Spleen (tissue), 11 donors: Measurements from ENCODE around the gene PPP1R16B. TPM values are rescaled to one million over a fixed set of nuclear protein-coding genes. Genes with fewer than 3 reads are reported as not detected.
A peak's percentile ranks its signal among the peaks of the same experiment; 100 is the strongest.

Experiments used
- DNase-seq: peaks from one replicate; pipeline ENCODE4 v3.0.0-alpha.2; 2020
- H3K27ac ChIP-seq, 8 donors: fragments of 200-600 bp; sonication (generic) in 7 of 8; 1 replicate in 4 of 8; 2 replicates in 4 of 8; pipeline versions ENCODE4 v1.5.0 to v1.8.0; 2016 to 2021; ENCODE audit warnings: inconsistent platforms in 4 of 8, mild to moderate bottlenecking in 4 of 8, moderate library complexity in 1 of 8
- H3K27me3 ChIP-seq, 7 donors: fragments of 200-600 bp; sonication (generic) in 6 of 7; replicated peaks in 1 of 7; 1 replicate in 4 of 7; 2 replicates in 3 of 7; pipeline versions ENCODE4 v1.5.0 to v1.8.0; 2016 to 2021; ENCODE audit warnings: inconsistent platforms in 3 of 7, mild to moderate bottlenecking in 1 of 7
- H3K36me3 ChIP-seq, 6 donors: fragments of 200-600 bp; sonication (generic) in 5 of 6; 1 replicate in 4 of 6; 2 replicates in 2 of 6; pipeline versions ENCODE4 v1.5.0 to v1.8.0; 2016 to 2021; ENCODE audit warnings: inconsistent platforms in 2 of 6
- H3K4me1 ChIP-seq, 6 donors: fragments of 200-600 bp; sonication (generic) in 5 of 6; 1 replicate in 3 of 6; 2 replicates in 3 of 6; pipeline versions ENCODE4 v1.5.0 to v1.8.0; 2016 to 2021; ENCODE audit warnings: inconsistent platforms in 3 of 6
- H3K4me3 ChIP-seq, 8 donors: fragments of 200-600 bp; sonication (generic) in 7 of 8; 1 replicate in 4 of 8; 2 replicates in 4 of 8; pipeline versions ENCODE4 v1.5.0 to v1.8.0; 2016 to 2021; ENCODE audit warnings: inconsistent platforms in 4 of 8, mild to moderate bottlenecking in 4 of 8, moderate library complexity in 2 of 8
- H3K9me3 ChIP-seq, 8 donors: fragments of 200-600 bp; sonication (generic) in 7 of 8; 1 replicate in 4 of 8; 2 replicates in 4 of 8; pipeline versions ENCODE4 v1.5.0 to v1.8.0; 2016 to 2021; ENCODE audit warnings: inconsistent platforms in 4 of 8
- POLR2A ChIP-seq, 3 donors: fragments of 450-650 bp; IDR thresholded peaks; one replicate each; pipeline ENCODE4 v1.5.1; 2017; ENCODE audit warnings: antibody characterized with exemption in 3 of 3, mild to moderate bottlenecking in 1 of 3
- POLR2AphosphoS5 ChIP-seq, 3 donors: sonication (generic); formaldehyde crosslinking; IDR thresholded peaks; one replicate each; pipeline ENCODE4 v1.5.1; 2017; ENCODE audit warnings: antibody characterized with exemption in 3 of 3
- WGBS, 5 donors: extraction: QIAGEN DNeasy Blood & Tissue Kit in 3 of 5; methylation state at CpG; one replicate each; pipeline versions ENCODE4 v1.1.5 to v1.1.7; 2013 to 2018; 5-methylcytosine and 5-hydroxymethylcytosine counted together
- intact Hi-C: fragments of 100-400 bp; cut with DNase I; formaldehyde crosslinking; loops from one replicate; pipeline ENCODE4 v1.15.0; 2023; ENCODE audit warnings: low total_unique reads
- polyA plus RNA-seq, 3 donors: library from polyadenylated mRNA; stranded (reverse); fragments of 200-250 nt; gene quantifications; one replicate each; pipeline ENCODE4 v1.2.1, GENCODE V29; 2013
- total RNA-seq, 7 donors: library from RNA; depleted of rRNA in 3 of 7; stranded (reverse); fragments of >200 nt in 3 of 7; fragmentation: NEBNext Ultra II Directional in 4 of 7; extraction: Animal tissue kit (Norgen Biotek cat#: 25700) in 4 of 7; gene quantifications; one replicate each; pipeline versions ENCODE4 v1.1.0 to v1.2.1, GENCODE V29; 2016 to 2021
- TF ChIP-seq, protein P1 (sequence below), 11 experiments: fragments of 200-600 bp in 7 of 11; fragments of 450-650 bp in 4 of 11; sonication (generic) in 4 of 11; IDR thresholded peaks in 8 of 11; conservative IDR thresholded peaks in 3 of 11; 1 replicate in 7 of 11; 2 replicates in 4 of 11; pipeline versions ENCODE4 v1.4.0 to v1.8.0; 2016 to 2021; ENCODE audit warnings: antibody characterized with exemption in 11 of 11, inconsistent platforms in 4 of 11, mild to moderate bottlenecking in 1 of 11
- donor health status: healthy with polysubstance abuse.
- donor health status: DM: no; HTN: no; CAD: no; lungs with moderate emphysema.
- donor health status: DM: no; HTN: no; CAD: no.
- donor health status: Bipolar disorder and iron deficiency.
- donor health status: healthy.
- donor health status: DM: no; HTN: no; CAD: no.
- donor health status: DM: yes; HTN: yes; CAD: no.

Gene PPP1R16B
- total and polyA plus RNA-seq, 10 donors = 16.0 to 66.0 (median 43.1) TPM

DNA sequence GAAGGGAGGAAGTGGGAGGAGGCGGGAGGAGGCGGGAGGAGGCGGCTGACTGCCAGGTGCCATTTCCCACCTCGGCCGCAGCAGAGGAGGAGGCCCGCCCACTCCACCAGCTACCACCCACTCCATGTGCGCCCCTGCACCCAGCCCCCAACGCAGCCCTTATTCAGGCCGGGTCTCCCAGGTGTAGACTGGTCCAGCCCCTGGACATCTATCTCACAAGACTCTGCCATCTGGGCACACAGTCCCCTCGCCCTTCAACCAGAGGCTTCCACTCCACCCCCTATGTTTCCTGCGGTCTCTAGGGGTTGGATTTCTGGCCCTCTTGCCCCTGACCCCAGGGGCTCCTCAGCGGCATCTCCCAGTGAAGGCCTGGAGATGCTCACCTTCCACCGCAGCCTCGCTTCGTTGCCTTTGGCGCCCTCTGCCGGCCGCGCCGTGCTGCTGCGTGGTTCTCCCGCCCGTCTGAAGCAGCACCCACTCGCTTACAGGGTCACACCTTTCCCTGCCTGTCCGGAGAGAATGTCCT is 88.1 kb downstream of the PPP1R16B start:
- H3K27ac ChIP-seq = peak overlapping the region; percentile 59 to 88 (median 74)
- H3K4me3 ChIP-seq = peak overlapping the region in 1 of 8 donors; percentile 31
- intact Hi-C loops = loop anchor here (5.0 to 10.0 kb wide), 3 partner anchors 86 to 246 kb away; partner anchors contain the start of gene PPP1R16B
- peak; percentile 95 for DNase-seq
- H3K9me3 ChIP-seq = no peaks in the 10 kb centered on the region
- 9 to 16% (median 13%) methylated on average over 23 to 25 of the region's 25 CpGs for WGBS, 5 donors
- peaks cover 0 to 66% (median 13%) of the 10 kb centered on the region in 6 donors for H3K36me3 ChIP-seq
- no peaks in the 10 kb centered on the region for H3K27me3 ChIP-seq
- TF ChIP-seq, protein P1, sequence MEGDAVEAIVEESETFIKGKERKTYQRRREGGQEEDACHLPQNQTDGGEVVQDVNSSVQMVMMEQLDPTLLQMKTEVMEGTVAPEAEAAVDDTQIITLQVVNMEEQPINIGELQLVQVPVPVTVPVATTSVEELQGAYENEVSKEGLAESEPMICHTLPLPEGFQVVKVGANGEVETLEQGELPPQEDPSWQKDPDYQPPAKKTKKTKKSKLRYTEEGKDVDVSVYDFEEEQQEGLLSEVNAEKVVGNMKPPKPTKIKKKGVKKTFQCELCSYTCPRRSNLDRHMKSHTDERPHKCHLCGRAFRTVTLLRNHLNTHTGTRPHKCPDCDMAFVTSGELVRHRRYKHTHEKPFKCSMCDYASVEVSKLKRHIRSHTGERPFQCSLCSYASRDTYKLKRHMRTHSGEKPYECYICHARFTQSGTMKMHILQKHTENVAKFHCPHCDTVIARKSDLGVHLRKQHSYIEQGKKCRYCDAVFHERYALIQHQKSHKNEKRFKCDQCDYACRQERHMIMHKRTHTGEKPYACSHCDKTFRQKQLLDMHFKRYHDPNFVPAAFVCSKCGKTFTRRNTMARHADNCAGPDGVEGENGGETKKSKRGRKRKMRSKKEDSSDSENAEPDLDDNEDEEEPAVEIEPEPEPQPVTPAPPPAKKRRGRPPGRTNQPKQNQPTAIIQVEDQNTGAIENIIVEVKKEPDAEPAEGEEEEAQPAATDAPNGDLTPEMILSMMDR (IDR thresholded peaks at IDR 0.05 in 8 of 11, conservative IDR thresholded peaks at IDR 0.05 in 3 of 11) = peak; percentile 63 to 96 (median 88)
- TF ChIP-seq POLR2AphosphoS5 (IDR thresholded peaks at IDR 0.05) (peak; percentile 77 to 85 (median 80)), POLR2A (IDR thresholded peaks at IDR 0.05) (no peak)
- peaks cover 10 to 56% (median 31%) of the 10 kb centered on the region in 6 donors for H3K4me1 ChIP-seq

DNA sequence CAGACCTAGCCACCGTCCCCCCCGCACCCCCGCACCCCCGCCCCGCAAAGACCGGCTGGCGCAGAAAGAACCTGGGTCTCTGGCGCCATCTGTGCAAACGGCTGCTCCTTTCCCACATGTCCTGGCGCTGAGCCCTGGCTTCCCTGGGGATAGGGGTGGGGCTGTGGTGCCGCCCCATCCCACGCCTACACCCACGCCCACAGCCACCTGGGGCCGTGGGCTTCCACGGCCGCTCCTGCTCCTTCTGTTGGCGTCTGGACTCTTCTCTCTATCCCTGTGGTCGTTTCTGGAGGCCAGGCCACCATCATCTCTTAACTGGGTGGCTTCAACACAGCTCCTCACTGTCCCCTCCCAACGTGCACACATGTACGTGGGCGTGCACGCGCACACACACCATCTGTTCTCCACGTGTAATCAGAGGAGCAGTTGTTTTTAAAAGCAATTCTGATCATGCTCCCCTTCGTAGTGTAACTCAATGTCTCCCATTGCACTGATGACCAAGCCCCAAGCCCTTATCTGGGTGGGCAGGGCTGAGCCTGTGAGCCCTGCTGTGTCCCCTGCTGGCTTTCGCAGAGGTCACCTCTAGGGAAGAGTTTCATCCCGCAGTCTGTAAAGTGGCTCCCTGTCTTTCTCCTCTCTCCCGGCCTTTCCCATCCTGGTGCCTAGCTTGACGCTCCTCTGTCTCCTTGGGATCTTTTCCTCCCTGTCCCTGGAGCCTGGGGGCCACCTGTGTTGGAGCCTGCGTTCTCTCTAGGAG is 88.8 kb downstream of the PPP1R16B start:
- Histone ChIP-seq H3K4me1 (peaks cover 10 to 56% (median 31%) of the 10 kb centered on the region in 6 donors), H3K4me3 (peak overlapping the region in 1 of 8 donors; percentile 31), H3K27ac (peak overlapping the region in 5 of 8 donors; percentile 72 to 88 (median 79)), H3K9me3 (no peaks in the 10 kb centered on the region), H3K36me3 (peaks cover 0 to 72% (median 16%) of the 10 kb centered on the region in 6 donors), H3K27me3 (no peaks in the 10 kb centered on the region)
- no peak for DNase-seq
- intact Hi-C loops = loop anchor here (5.0 to 10.0 kb wide), 3 partner anchors 87 to 247 kb away; partner anchors contain the start of gene PPP1R16B
- WGBS, 5 donors = 30 to 47% (median 38%) methylated on average over 21 to 30 of the region's 30 CpGs
- TF ChIP-seq POLR2A (IDR thresholded peaks at IDR 0.05) (no peak), POLR2AphosphoS5 (IDR thresholded peaks at IDR 0.05) (no peak)
- TF ChIP-seq, protein P1 (IDR thresholded peaks at IDR 0.05 in 8 of 11, conservative IDR thresholded peaks at IDR 0.05 in 3 of 11) = peak in 6 of 11 experiments; percentile 9 to 64 (median 48)

DNA sequence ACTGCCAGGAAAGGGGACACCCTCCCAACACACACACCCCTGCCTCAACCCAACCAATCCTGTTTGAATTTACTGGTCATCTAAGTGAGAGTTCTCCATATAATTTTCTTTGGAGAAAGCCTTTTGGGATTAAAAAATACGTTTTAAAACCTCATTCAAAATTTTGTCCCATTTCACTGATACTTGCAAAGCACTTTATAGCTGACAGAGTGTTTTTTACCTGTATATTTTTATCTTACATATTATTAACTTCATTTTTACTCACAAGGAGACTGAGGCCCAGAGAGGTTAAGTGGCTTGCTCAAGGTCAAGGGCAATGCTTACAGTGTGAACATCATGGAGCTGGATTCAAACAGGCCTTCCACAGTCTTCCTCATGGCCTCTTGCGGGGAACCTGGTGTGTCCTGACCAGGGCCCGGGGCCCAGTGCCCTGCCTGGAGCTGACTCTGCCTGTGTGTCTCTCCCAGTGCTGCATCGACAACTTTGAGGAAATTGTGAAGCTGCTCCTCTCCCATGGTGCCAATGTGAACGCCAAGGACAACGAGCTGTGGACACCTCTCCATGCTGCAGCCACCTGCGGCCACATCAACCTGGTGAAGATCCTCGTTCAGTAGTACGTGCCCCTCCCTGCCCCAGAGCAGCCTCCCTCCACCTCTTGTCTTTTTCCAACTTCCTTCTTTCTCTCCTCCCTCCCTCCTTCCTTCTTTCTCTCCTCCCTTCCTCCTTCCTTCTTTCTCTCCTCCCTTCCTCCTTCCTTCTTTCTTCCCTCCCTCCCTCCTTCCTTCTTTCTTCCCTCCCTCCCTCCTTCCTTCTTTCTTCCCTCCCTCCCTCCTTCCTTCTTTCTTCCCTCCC is 89.8 kb downstream of the PPP1R16B start:
- WGBS, 5 donors = 82 to 90% (median 86%) methylated on average over 9 of the region's 9 CpGs
- intact Hi-C loops = loop anchor here (10.0 kb wide), 1 partner anchor 141 kb away; no protein-coding TSS in a partner anchor
- TF ChIP-seq, protein P1 (IDR thresholded peaks at IDR 0.05 in 8 of 11, conservative IDR thresholded peaks at IDR 0.05 in 3 of 11) = no peak
- no peak for TF ChIP-seq POLR2AphosphoS5 (IDR thresholded peaks at IDR 0.05)
- peaks cover 10 to 45% (median 31%) of the 10 kb centered on the region in 6 donors for H3K4me1 ChIP-seq
- DNase-seq = no peak
- peaks cover 0 to under 1% (median 0%) of the 10 kb centered on the region in 7 donors for H3K27me3 ChIP-seq
- peaks cover 0 to 72% (median 17%) of the 10 kb centered on the region in 6 donors for H3K36me3 ChIP-seq
- H3K4me3 ChIP-seq = no peak overlapping the region
- peak overlapping the region in 1 of 8 donors; percentile 88 for H3K27ac ChIP-seq
- no peaks in the 10 kb centered on the region for H3K9me3 ChIP-seq
